ENCODE results near the gene RPTOR. TPM values are rescaled to one million over a fixed set of nuclear protein-coding genes. Genes with fewer than 3 reads are reported as not detected.

Gene RPTOR
- polyA plus RNA-seq, 1 experiment, result 10.8 TPM

GRCh38 chr17:80679816-80680215, 135.2 kb downstream of the RPTOR start:
- POLR2A ChIA-PET, result no interaction called here
- CTCF ChIA-PET, result interaction anchor here (1.3 kb wide), 1 partner anchor 15 kb away, joined by 3 read pairs; no protein-coding TSS in a partner anchor

GRCh38 chr17:80681215-80681614, 136.6 kb downstream of the RPTOR start:
- CTCF ChIA-PET, result no interaction called here
- H3K36me3 ChIP-seq (ENCODE audit: control insufficient read depth, insufficient read depth, low read length), result no peaks in the 10 kb centered on the region
- H3K27me3 ChIP-seq (ENCODE audit: control insufficient read depth, insufficient read depth, low read length), result no peaks in the 10 kb centered on the region
- DNase-seq (ENCODE audit: low read depth), result no peak
- no peak overlapping the region for H3K4me3 ChIP-seq (ENCODE audit: low read depth, low read length)
- no peak for TF ChIP-seq CTCF (IDR thresholded peaks at IDR 0.05; ENCODE audit: insufficient read depth, low read depth, low read length)
- POLR2A ChIA-PET, result no interaction called here

More at GRCh38 chr17:80679816-80680215, 135.2 kb downstream of the RPTOR start:
- DNase-seq (ENCODE audit: low read depth), result no peak
- Histone ChIP-seq H3K36me3 (ENCODE audit: control insufficient read depth, insufficient read depth, low read length) (no peaks in the 10 kb centered on the region), H3K4me3 (ENCODE audit: low read depth, low read length) (no peak overlapping the region), H3K27me3 (ENCODE audit: control insufficient read depth, insufficient read depth, low read length) (no peaks in the 10 kb centered on the region)
- TF ChIP-seq CTCF (IDR thresholded peaks at IDR 0.05; ENCODE audit: insufficient read depth, low read depth, low read length), result no peak

- Histone ChIP-seq H3K36me3 (ENCODE audit: control insufficient read depth, insufficient read depth, low read length) (no peaks in the 10 kb centered on the region), H3K27me3 (ENCODE audit: control insufficient read depth, insufficient read depth, low read length) (no peaks in the 10 kb centered on the region), H3K4me3 (ENCODE audit: low read depth, low read length) (no peak overlapping the region)
- no peak for TF ChIP-seq CTCF (IDR thresholded peaks at IDR 0.05; ENCODE audit: insufficient read depth, low read depth, low read length)
- ChIA-PET CTCF (interaction anchor here (0.7 to 1.1 kb wide), 2 partner anchors 11 to 35 kb away, joined by 4 to 5 read pairs; no protein-coding TSS in a partner anchor), POLR2A (no interaction called here)
- no peak for DNase-seq (ENCODE audit: low read depth)
Measured at GRCh38 chr17:80682372-80682771, 137.7 kb downstream of the RPTOR start.

- TF ChIP-seq CTCF (IDR thresholded peaks at IDR 0.05; ENCODE audit: insufficient read depth, low read depth, low read length), result no peak
- DNase-seq (ENCODE audit: low read depth), result no peak
- H3K36me3 ChIP-seq (ENCODE audit: control insufficient read depth, insufficient read depth, low read length), result no peaks in the 10 kb centered on the region
- CTCF ChIA-PET, result no interaction called here
- POLR2A ChIA-PET, result no interaction called here
- H3K27me3 ChIP-seq (ENCODE audit: control insufficient read depth, insufficient read depth, low read length), result no peaks in the 10 kb centered on the region
- no peak overlapping the region for H3K4me3 ChIP-seq (ENCODE audit: low read depth, low read length)
Measured at GRCh38 chr17:80683625-80684104, 139.0 kb downstream of the RPTOR start.

- no peaks in the 10 kb centered on the region for H3K36me3 ChIP-seq (ENCODE audit: control insufficient read depth, insufficient read depth, low read length)
- H3K27me3 ChIP-seq (ENCODE audit: control insufficient read depth, insufficient read depth, low read length), result no peaks in the 10 kb centered on the region
- no peak overlapping the region for H3K4me3 ChIP-seq (ENCODE audit: low read depth, low read length)
- no peak for DNase-seq (ENCODE audit: low read depth)
- TF ChIP-seq CTCF (IDR thresholded peaks at IDR 0.05; ENCODE audit: insufficient read depth, low read depth, low read length), result no peak
- CTCF ChIA-PET, result no interaction called here
- POLR2A ChIA-PET, result no interaction called here
Measured at GRCh38 chr17:80687839-80688238, 143.2 kb downstream of the RPTOR start.

All from BJ (cell line).